Omental fat pad (tissue), 4 donors: ENCODE measurements around the gene STARD6. TPM values are rescaled to one million over a fixed set of nuclear protein-coding genes. Genes with fewer than 3 reads are reported as not detected.

ENCODE experiments used
- ATAC-seq: fragments of 150-250 bp; one replicate; pipeline ENCODE4 v1.9.1; 2016; ENCODE audit warnings: mild to moderate bottlenecking, moderate library complexity; ENCODE audit not compliant: low FRiP score
- DNase-seq: peaks from one replicate; pipeline ENCODE4 v3.0.0-alpha.2; 2019; ENCODE audit warnings: low spot score
- small RNA-seq: library from RNA; depleted of rRNA; stranded (forward); fragments of <200 nt; gene quantifications from one replicate; pipeline ENCODE3, GENCODE V24; 2016
- total RNA-seq, 4 donors: library from RNA; depleted of rRNA; stranded (reverse); fragments of >200 nt; gene quantifications; one replicate each; pipeline ENCODE4 v1.1.0, GENCODE V29; 2016
- TF ChIP-seq, protein P1 (sequence below), 3 donors: fragments of 450-650 bp; IDR thresholded peaks; one replicate each; pipeline ENCODE4 v1.5.1; 2016 to 2017; ENCODE audit warnings: antibody characterized with exemption in 3 of 3, mild to moderate bottlenecking in 3 of 3, moderate library complexity in 2 of 3

The STARD6 gene
- total RNA-seq, 4 donors from 2014 or later = not detected

DNA sequence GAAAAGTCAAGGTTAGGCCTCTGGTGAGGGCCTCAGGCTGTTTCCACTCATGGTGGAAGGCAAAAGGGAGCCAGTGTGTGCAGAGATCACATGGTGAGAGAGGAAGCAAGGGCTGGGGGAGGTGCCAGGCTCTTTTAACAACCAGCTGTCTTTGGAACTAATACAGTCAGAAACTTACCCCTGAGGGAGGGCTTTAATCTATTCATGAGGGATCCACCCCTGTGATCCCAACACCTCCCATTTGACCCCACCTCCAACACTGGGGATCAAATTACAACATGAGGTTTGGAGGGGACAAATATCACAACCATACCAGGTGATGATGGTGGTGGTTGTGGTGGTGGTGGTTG lies 77.5 kb downstream of the STARD6 start:
- TF ChIP-seq, protein P1, sequence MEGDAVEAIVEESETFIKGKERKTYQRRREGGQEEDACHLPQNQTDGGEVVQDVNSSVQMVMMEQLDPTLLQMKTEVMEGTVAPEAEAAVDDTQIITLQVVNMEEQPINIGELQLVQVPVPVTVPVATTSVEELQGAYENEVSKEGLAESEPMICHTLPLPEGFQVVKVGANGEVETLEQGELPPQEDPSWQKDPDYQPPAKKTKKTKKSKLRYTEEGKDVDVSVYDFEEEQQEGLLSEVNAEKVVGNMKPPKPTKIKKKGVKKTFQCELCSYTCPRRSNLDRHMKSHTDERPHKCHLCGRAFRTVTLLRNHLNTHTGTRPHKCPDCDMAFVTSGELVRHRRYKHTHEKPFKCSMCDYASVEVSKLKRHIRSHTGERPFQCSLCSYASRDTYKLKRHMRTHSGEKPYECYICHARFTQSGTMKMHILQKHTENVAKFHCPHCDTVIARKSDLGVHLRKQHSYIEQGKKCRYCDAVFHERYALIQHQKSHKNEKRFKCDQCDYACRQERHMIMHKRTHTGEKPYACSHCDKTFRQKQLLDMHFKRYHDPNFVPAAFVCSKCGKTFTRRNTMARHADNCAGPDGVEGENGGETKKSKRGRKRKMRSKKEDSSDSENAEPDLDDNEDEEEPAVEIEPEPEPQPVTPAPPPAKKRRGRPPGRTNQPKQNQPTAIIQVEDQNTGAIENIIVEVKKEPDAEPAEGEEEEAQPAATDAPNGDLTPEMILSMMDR (IDR thresholded peaks at IDR 0.05) = no peak
- ATAC-seq = no peak
- no peak for DNase-seq

DNA sequence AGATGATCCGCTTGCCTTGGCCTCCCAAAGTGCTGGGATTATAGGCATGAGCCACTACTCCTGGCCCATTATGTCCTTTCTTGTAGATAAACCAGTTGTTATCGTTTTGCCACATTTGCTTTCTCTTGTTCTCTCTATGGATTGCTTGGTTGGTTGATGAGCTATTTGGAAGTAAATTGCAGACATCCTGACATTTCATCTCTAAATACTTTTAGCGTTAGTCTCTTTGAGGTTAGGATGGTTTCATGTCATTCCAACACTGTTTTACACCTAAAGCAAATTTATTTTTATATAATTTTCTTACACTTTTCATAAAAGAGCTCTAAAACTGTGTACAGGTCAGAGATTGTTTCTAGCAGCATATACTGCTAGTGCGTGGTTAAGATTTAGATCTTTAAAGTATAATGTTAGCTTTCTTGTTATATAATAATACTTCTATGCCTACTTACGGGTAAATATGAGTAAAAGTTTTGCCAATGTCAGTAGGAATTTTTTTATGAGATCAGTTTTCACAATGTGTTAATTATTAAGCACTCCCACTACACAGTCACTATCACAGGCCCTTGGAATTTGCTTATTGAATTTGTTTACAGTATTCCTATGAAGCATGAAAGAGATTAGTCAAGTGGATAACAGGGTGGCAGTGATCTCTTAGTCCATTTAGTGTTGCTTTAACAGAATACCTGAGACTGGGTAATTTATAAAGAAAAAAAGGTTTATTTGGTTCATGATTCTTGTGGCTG lies 78.0 kb downstream of the STARD6 start:
- TF ChIP-seq, protein P1 (IDR thresholded peaks at IDR 0.05) = no peak
- ATAC-seq (no peak), DNase-seq (no peak)

DNA sequence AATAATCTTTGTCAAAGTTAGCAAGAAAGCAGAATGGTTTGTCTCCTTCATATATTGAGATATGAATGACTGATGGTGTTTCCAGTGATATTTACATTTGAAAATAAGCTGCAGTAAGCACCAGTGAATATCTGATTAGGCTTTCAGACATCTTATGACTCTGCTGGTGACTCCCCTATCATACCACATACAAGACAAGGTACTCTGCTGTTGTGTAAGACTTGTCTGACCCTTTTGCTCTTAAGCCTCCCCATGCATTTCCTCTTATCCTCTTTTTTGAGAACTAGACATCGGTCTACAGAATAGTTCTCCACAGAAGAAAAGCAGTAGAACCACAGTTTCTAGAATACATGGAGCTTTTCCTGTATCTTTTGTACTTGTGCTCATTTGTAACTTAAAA lies 79.0 kb downstream of the STARD6 start:
- no peak for DNase-seq
- no peak for ATAC-seq
- TF ChIP-seq, protein P1 (IDR thresholded peaks at IDR 0.05) = no peak

DNA sequence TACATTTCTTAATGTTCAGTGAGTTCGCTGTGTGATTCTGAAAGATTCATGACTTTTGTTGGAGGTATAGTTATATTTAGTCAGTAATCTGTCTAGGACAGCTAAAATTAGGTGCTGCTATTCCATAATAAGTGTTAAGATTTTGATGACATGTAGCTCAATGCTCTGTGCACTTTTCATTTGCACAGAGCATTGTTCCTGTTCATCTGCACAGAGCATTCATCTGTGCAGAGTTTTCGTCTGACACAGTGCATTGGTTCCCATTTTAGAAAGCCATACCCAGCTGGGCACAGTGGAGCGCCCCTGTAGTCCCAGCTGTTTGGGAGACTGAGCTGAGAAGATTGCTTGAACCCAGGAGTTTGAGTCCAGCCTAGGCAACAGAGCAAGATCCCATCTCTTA lies 79.8 kb downstream of the STARD6 start:
- no peak for ATAC-seq
- DNase-seq = no peak
- TF ChIP-seq, protein P1 (IDR thresholded peaks at IDR 0.05) = no peak

Small RNA genes lying within 50 kb of the gene (small RNA-seq; reads per million reads assigned to genes)
- not detected for gene SNRPGP2

Other genes starting within 250 kb of the STARD6 start
- gene MBD2, start 133.2 kb downstream of the STARD6 start, total RNA-seq = 10 to 100 TPM; 33.3 to 58.6 (median 44.6) TPM
- gene POLI, start 88.3 kb downstream of the STARD6 start, total RNA-seq = 10 to 100 TPM; 21.5 to 41.3 (median 30.2) TPM
- gene C18orf54, start within 50 bp of the STARD6 start, total RNA-seq = 1 to 10 TPM in 1 of 4 donors, under 1 TPM in 3; 0.74 to 4.6 (median 0.95) TPM
- gene DYNAP, start 233.4 kb upstream of the STARD6 start, total RNA-seq = not detected